SK-N-SH (cell line): Measurements from ENCODE around the gene PHPT1. TPM values are rescaled to one million over a fixed set of nuclear protein-coding genes. Genes with fewer than 3 reads are reported as not detected.
A peak's percentile ranks its signal among the peaks of the same experiment; 100 is the strongest.

Experiments
- CTCF ChIA-PET: fragments of 300-600, 350-600 bp; formaldehyde crosslinking; extraction: SDS; loops from one replicate; lab custom pipeline; 2021; lab: Yijun Ruan, JAX
- POLR2A ChIA-PET: fragments of 350-600 bp; sonication (Branson Sonifier 250); formaldehyde crosslinking; extraction: SDS; loops from one replicate; lab custom pipeline; 2020; ENCODE audit warnings: antibody characterized with exemption, inconsistent platforms; lab: Yijun Ruan, JAX
- DNase-seq: peaks from one replicate; pipeline ENCODE4 v3.0.0; 2012
- H2AFZ ChIP-seq: fragments of 200-600 bp; sonication (generic); 2 replicates; pipeline ENCODE4 v1.8.1; 2016; ENCODE audit warnings: antibody characterized with exemption, mild to moderate bottlenecking, low read depth
- H3F3A ChIP-seq: fragments of 200-600 bp; sonication (generic); replicated peaks from 2 replicates; pipeline ENCODE3; 2016; ENCODE audit warnings: antibody characterized with exemption, mild to moderate bottlenecking; ENCODE audit not compliant: insufficient read depth
- H3K27ac ChIP-seq, 2 experiments: fragments of 200-500 bp in 1 of 2; fragments of 200-600 bp in 1 of 2; sonication (Bioruptor generic) in 1 of 2; sonication (generic), shearing (Covaris generic) in 1 of 2; 2 replicates each; pipeline versions ENCODE4 v1.5.1 to v1.6.1; 2014 to 2016; ENCODE audit warnings: low read depth in 2 of 2, inconsistent platforms in 1 of 2, low read length in 1 of 2, mild to moderate bottlenecking in 1 of 2, mixed read lengths in 1 of 2
- H3K27me3 ChIP-seq: fragments of 200-600 bp; sonication (generic), shearing (Covaris generic); 2 replicates; pipeline ENCODE4 v1.6.1; 2016; ENCODE audit warnings: mixed run types; ENCODE audit not compliant: insufficient read depth
- H3K36me3 ChIP-seq, 2 experiments: fragments of 200-500 bp in 1 of 2; fragments of 200-600 bp in 1 of 2; sonication (Bioruptor generic) in 1 of 2; sonication (generic) in 1 of 2; replicated peaks in 1 of 2; 2 replicates each; pipeline versions ENCODE3 to v1.5.1; 2014 to 2016; ENCODE audit warnings: low read length in 1 of 2, mild to moderate bottlenecking in 1 of 2; ENCODE audit not compliant: insufficient read depth in 2 of 2, control insufficient read depth in 1 of 2
- H3K4me1 ChIP-seq, 2 experiments: fragments of 200-500 bp in 1 of 2; fragments of 200-600 bp in 1 of 2; sonication (Bioruptor generic) in 1 of 2; sonication (generic), shearing (Covaris generic) in 1 of 2; 2 replicates each; pipeline versions ENCODE4 v1.5.1 to v1.6.1; 2014 to 2016; ENCODE audit warnings: low read depth in 1 of 2, low read length in 1 of 2, mixed run types in 1 of 2; ENCODE audit not compliant: insufficient read depth in 2 of 2, control insufficient read depth in 1 of 2
- H3K4me2 ChIP-seq: fragments of 200-600 bp; sonication (generic), shearing (Covaris generic); 2 replicates; pipeline ENCODE4 v1.6.1; 2017; ENCODE audit warnings: mixed run types
- H3K4me3 ChIP-seq, 2 experiments: fragments of 200-500 bp in 1 of 2; fragments of 200-600 bp in 1 of 2; sonication (Bioruptor generic) in 1 of 2; sonication (generic), shearing (Covaris generic) in 1 of 2; 2 replicates each; pipeline versions ENCODE4 v1.5.1 to v1.8.1; 2014 to 2016; ENCODE audit warnings: low read depth in 2 of 2, inconsistent platforms in 1 of 2, low read length in 1 of 2, mild to moderate bottlenecking in 1 of 2, mixed read lengths in 1 of 2, moderate library complexity in 1 of 2
- H3K79me2 ChIP-seq: fragments of 200-600 bp; sonication (generic); 2 replicates; pipeline ENCODE4 v1.8.1; 2017; ENCODE audit warnings: mild to moderate bottlenecking; ENCODE audit not compliant: insufficient read depth
- H3K9ac ChIP-seq: fragments of 200-600 bp; sonication (generic); 2 replicates; pipeline ENCODE4 v1.6.1; 2017; ENCODE audit warnings: mixed run types
- H3K9me2 ChIP-seq: fragments of 200-600 bp; sonication (generic); 2 replicates; pipeline ENCODE4 v1.6.1; 2017; ENCODE audit warnings: mixed run types
- H3K9me3 ChIP-seq: fragments of 200-600 bp; sonication (generic); 2 replicates; pipeline ENCODE4 v1.6.1; 2017; ENCODE audit warnings: mixed run types, mild to moderate bottlenecking, moderate library complexity
- H4K20me1 ChIP-seq: fragments of 200-600 bp; sonication (generic); 2 replicates; pipeline ENCODE4 v1.6.1; 2017; ENCODE audit warnings: mild to moderate bottlenecking, mixed run types; ENCODE audit not compliant: insufficient read depth
- CHD2 ChIP-seq: fragments of 150-350 bp; IDR thresholded peaks from 2 replicates; pipeline ENCODE4 v1.6.1; 2018; ENCODE audit warnings: low read length; ENCODE audit not compliant: partially characterized antibody
- EP300 ChIP-seq, 2 experiments: IDR thresholded peaks; 2 replicates each; pipeline versions ENCODE4 v1.4.0 to v1.6.1; 2012; ENCODE audit warnings: borderline replicate concordance in 1 of 2, low read depth in 1 of 2, low read length in 1 of 2
- FOXJ3 ChIP-seq: sonication (generic); formaldehyde crosslinking; IDR thresholded peaks from 2 replicates; pipeline ENCODE4 v1.5.1; 2020; ENCODE audit warnings: mild to moderate bottlenecking, missing genetic modification reagents
- FOXM1 ChIP-seq: IDR thresholded peaks from 2 replicates; pipeline ENCODE4 v1.4.0; 2012; ENCODE audit warnings: low read depth, mild to moderate bottlenecking
- GATA2 ChIP-seq: sonication (generic); formaldehyde crosslinking; IDR thresholded peaks from 2 replicates; pipeline ENCODE4 v1.5.0; 2020; ENCODE audit warnings: mild to moderate bottlenecking, missing genetic modification reagents
- JUND ChIP-seq: IDR thresholded peaks from 2 replicates; pipeline ENCODE4 v1.4.0; 2012
- MAX ChIP-seq: IDR thresholded peaks from 2 replicates; pipeline ENCODE4 v1.4.0; 2012; ENCODE audit warnings: low read depth
- MXI1 ChIP-seq: IDR thresholded peaks from 2 replicates; pipeline ENCODE4 v1.6.1; 2012; ENCODE audit warnings: mild to moderate bottlenecking, low read depth, low read length, improper control_type of control experiment
- NRF1 ChIP-seq: IDR thresholded peaks from 2 replicates; pipeline ENCODE4 v1.6.1; 2012; ENCODE audit warnings: low read depth, mild to moderate bottlenecking, low read length
- PBX3 ChIP-seq: IDR thresholded peaks from 2 replicates; pipeline ENCODE4; 2012
- POLR2AphosphoS5 ChIP-seq: IDR thresholded peaks from 2 replicates; pipeline ENCODE4 v1.6.1; 2012; ENCODE audit warnings: low read depth, low read length
- RXRA ChIP-seq: IDR thresholded peaks from 2 replicates; pipeline ENCODE4 v1.4.0; 2012; ENCODE audit warnings: low read depth, mild to moderate bottlenecking, borderline replicate concordance
- SIN3A ChIP-seq: IDR thresholded peaks from 2 replicates; pipeline ENCODE4 v1.6.1; 2012; ENCODE audit warnings: low read depth, mild to moderate bottlenecking, low read length, moderate library complexity, borderline replicate concordance
- SMC3 ChIP-seq: IDR thresholded peaks from 2 replicates; pipeline ENCODE4 v1.6.1; 2012; ENCODE audit warnings: low read depth, low read length, improper control_type of control experiment
- USF2 ChIP-seq: fragments of 150-350 bp; IDR thresholded peaks from 2 replicates; pipeline ENCODE4 v1.6.1; 2017; ENCODE audit warnings: antibody characterized with exemption, low read length, low read depth, borderline replicate concordance
- YY1 ChIP-seq: IDR thresholded peaks from 2 replicates; pipeline ENCODE4 v1.4.0; 2012; ENCODE audit warnings: low read depth, mild to moderate bottlenecking
- ZBTB33 ChIP-seq: IDR thresholded peaks from 2 replicates; pipeline ENCODE4 v1.4.0; 2012; ENCODE audit warnings: low read depth, borderline replicate concordance
- WGBS: methylation state at CpG from one replicate; pipeline ENCODE4 v1.1.6; 2017; ENCODE audit warnings: low lambda C conversion rate; 5-methylcytosine and 5-hydroxymethylcytosine counted together
- polyA plus RNA-seq, 3 experiments: library from polyadenylated mRNA; depleted of rRNA; stranded (reverse); fragments of >200 nt; gene quantifications; 2 replicates each; pipeline ENCODE4 v1.2.3, GENCODE V29; 2012
- TF ChIP-seq, protein P1 (sequence below): fragments of 150-350 bp; IDR thresholded peaks from 2 replicates; pipeline ENCODE4 v1.6.1; 2016; ENCODE audit warnings: mild to moderate bottlenecking, low read depth, low read length
- TF ChIP-seq, protein P2 (sequence below): IDR thresholded peaks from 2 replicates; pipeline ENCODE4 v1.4.0; 2012; ENCODE audit warnings: low read depth, borderline replicate concordance

PHPT1 gene
- polyA plus RNA-seq, 1 of the 3 experiments (the other 2 are of a cell fraction): 517 TPM

- TF ChIP-seq USF2: no peak
Observed at GRCh38 chr9:136885950-136886578, 36.9 kb downstream of the PHPT1 start, which contains the start of gene TRAF2 (continued).

GRCh38 chr9:136886610-136887597, 37.7 kb downstream of the PHPT1 start:
- Histone ChIP-seq H3K9me3 (no peaks in the 10 kb centered on the region), H3K4me3 (peak overlapping the region; percentile 74 to 86), H3K79me2 (peaks cover 50% of the 10 kb centered on the region), H3K4me2 (peak overlapping the region; percentile 100), H2AFZ (peak overlapping the region; percentile 51; the same call in 1 of the 2 replicates), H3F3A (no peaks in the 10 kb centered on the region), H3K27ac (peak overlapping the region; percentile 39 to 67), H3K27me3 (no peaks in the 10 kb centered on the region), H3K9ac (peak overlapping the region; percentile 86), H3K36me3 (no peaks in the 10 kb centered on the region), H3K9me2 (no peaks in the 10 kb centered on the region)
- 5% methylated on average over 19 of the region's 76 CpGs for WGBS
- peak; percentile 89 for DNase-seq
- CTCF ChIA-PET: interaction anchor here (0.6 to 2.2 kb wide), 4 partner anchors 44 to 58 kb away, joined by 3 to 5 read pairs (median 4); partner anchors contain the start of genes AJM1, C8G and FBXW5
- POLR2A ChIA-PET: interaction anchor here (0.9 to 1.3 kb wide), 4 partner anchors 17 to 38 kb away, joined by 3 to 4 read pairs (median 3); partner anchors contain the start of gene EDF1
- TF ChIP-seq, protein P1, sequence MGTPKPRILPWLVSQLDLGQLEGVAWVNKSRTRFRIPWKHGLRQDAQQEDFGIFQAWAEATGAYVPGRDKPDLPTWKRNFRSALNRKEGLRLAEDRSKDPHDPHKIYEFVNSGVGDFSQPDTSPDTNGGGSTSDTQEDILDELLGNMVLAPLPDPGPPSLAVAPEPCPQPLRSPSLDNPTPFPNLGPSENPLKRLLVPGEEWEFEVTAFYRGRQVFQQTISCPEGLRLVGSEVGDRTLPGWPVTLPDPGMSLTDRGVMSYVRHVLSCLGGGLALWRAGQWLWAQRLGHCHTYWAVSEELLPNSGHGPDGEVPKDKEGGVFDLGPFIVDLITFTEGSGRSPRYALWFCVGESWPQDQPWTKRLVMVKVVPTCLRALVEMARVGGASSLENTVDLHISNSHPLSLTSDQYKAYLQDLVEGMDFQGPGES: no peak
- no peak for TF ChIP-seq SMC3
- no peak for TF ChIP-seq SIN3A
- TF ChIP-seq NRF1: no peak
- no peak for TF ChIP-seq PBX3
- no peak for TF ChIP-seq ZBTB33
- TF ChIP-seq, protein P2, sequence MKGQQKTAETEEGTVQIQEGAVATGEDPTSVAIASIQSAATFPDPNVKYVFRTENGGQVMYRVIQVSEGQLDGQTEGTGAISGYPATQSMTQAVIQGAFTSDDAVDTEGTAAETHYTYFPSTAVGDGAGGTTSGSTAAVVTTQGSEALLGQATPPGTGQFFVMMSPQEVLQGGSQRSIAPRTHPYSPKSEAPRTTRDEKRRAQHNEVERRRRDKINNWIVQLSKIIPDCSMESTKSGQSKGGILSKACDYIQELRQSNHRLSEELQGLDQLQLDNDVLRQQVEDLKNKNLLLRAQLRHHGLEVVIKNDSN: no peak
- TF ChIP-seq FOXJ3 (CRISPR knock-in tag): no peak
- no peak for TF ChIP-seq FOXM1
- TF ChIP-seq JUND: no peak
- no peak for TF ChIP-seq EP300 (IDR thresholded peaks at IDR 0.05; ENCODE audit: borderline replicate concordance in 1 of 2, low read depth in 1 of 2, low read length in 1 of 2)
- no peak for TF ChIP-seq CHD2
- no peak for TF ChIP-seq MAX
- no peak for TF ChIP-seq YY1
- TF ChIP-seq RXRA: no peak
- no peak for TF ChIP-seq GATA2 (CRISPR knock-in tag)
- no peak for TF ChIP-seq POLR2AphosphoS5
- no peak; the same call in 1 of the 2 replicates for TF ChIP-seq MXI1
- TF ChIP-seq, all 33 proteins: peak for 0
- Histone ChIP-seq H3K4me1 (peaks cover 0 to 10% of the 10 kb centered on the region in 2 experiments; a peak in 2 of 4 replicates), H4K20me1 (peaks cover 10% of the 10 kb centered on the region; the same call in 1 of the 2 replicates)
